Trophoblast cell (in vitro differentiated cells and primary cell): ENCODE data around the gene LY9.
A peak's percentile ranks its signal among the peaks of the same experiment; 100 is the strongest.

Experiments used
- DNase-seq, 2 donors: peaks; one replicate each; pipeline ENCODE4 v3.0.0-alpha.2; 2016
- H2AFZ ChIP-seq: 2 replicates; pipeline ENCODE4 v1.6.1; 2013; ENCODE audit warnings: low read length, moderate library complexity, mild to moderate bottlenecking; ENCODE audit not compliant: insufficient read depth, poor library complexity
- H2AK5ac ChIP-seq: 2 replicates; pipeline ENCODE4 v1.6.1; 2013; ENCODE audit warnings: mild to moderate bottlenecking, low read length
- H2BK120ac ChIP-seq: 2 replicates; pipeline ENCODE4 v1.6.1; 2013; ENCODE audit warnings: low read length, mild to moderate bottlenecking, moderate library complexity; ENCODE audit not compliant: insufficient read depth, poor library complexity
- H2BK12ac ChIP-seq: 2 replicates; pipeline ENCODE4 v1.6.1; 2013; ENCODE audit warnings: mild to moderate bottlenecking, low read length, moderate library complexity
- H2BK5ac ChIP-seq: 2 replicates; pipeline ENCODE4 v1.6.1; 2013; ENCODE audit warnings: low read length, low read depth, moderate library complexity, mild to moderate bottlenecking; ENCODE audit not compliant: poor library complexity
- H3K14ac ChIP-seq: 2 replicates; pipeline ENCODE4 v1.6.1; 2013; ENCODE audit warnings: mild to moderate bottlenecking, low read length
- H3K18ac ChIP-seq: 2 replicates; pipeline ENCODE4 v1.6.1; 2013; ENCODE audit warnings: mild to moderate bottlenecking, low read length
- H3K23ac ChIP-seq: 2 replicates; pipeline ENCODE4 v1.6.1; 2013; ENCODE audit warnings: low read length
- H3K27ac ChIP-seq: 2 replicates; pipeline ENCODE4 v1.5.1; 2013; ENCODE audit warnings: low read depth, mild to moderate bottlenecking, inconsistent platforms, low read length, moderate library complexity
- H3K27me3 ChIP-seq: 2 replicates; pipeline ENCODE4 v1.6.1; 2013; ENCODE audit warnings: inconsistent platforms, mild to moderate bottlenecking, low read length, moderate library complexity; ENCODE audit not compliant: insufficient read depth
- H3K36me3 ChIP-seq, 2 experiments: 1 replicate in 1 of 2; 2 replicates in 1 of 2; pipeline ENCODE4 v1.6.1; 2013; ENCODE audit warnings: low read length in 2 of 2, mild to moderate bottlenecking in 2 of 2, moderate library complexity in 1 of 2; ENCODE audit not compliant: insufficient read depth in 2 of 2, control insufficient read depth in 1 of 2
- H3K4ac ChIP-seq: 2 replicates; pipeline ENCODE4 v1.6.1; 2013; ENCODE audit warnings: low read depth, mild to moderate bottlenecking, low read length, moderate library complexity
- H3K4me1 ChIP-seq, 2 experiments: 1 replicate in 1 of 2; 2 replicates in 1 of 2; pipeline ENCODE4 v1.6.1; 2013; ENCODE audit warnings: low read length in 2 of 2, mild to moderate bottlenecking in 2 of 2, moderate library complexity in 1 of 2; ENCODE audit not compliant: insufficient read depth in 2 of 2, control insufficient read depth in 1 of 2
- H3K4me2 ChIP-seq: 2 replicates; pipeline ENCODE4 v1.6.1; 2013; ENCODE audit warnings: inconsistent platforms, mild to moderate bottlenecking, low read length, moderate library complexity
- H3K4me3 ChIP-seq: 2 replicates; pipeline ENCODE4 v1.5.1; 2013; ENCODE audit warnings: mild to moderate bottlenecking, low read depth, low read length, inconsistent platforms
- H3K79me1 ChIP-seq: one replicate; pipeline ENCODE4 v1.6.1; 2013; ENCODE audit warnings: low read length
- H3K79me2 ChIP-seq: 2 replicates; pipeline ENCODE4 v1.6.1; 2013; ENCODE audit warnings: low read length, mild to moderate bottlenecking; ENCODE audit not compliant: control insufficient read depth, insufficient read depth, poor library complexity
- H3K9ac ChIP-seq: 2 replicates; pipeline ENCODE4 v1.6.1; 2013; ENCODE audit warnings: mild to moderate bottlenecking, low read length
- H3K9me3 ChIP-seq: 2 replicates; pipeline ENCODE4 v1.6.1; 2013; ENCODE audit warnings: low read depth, mild to moderate bottlenecking, control low read depth, inconsistent platforms, low read length; ENCODE audit not compliant: insufficient read depth
- H4K12ac ChIP-seq: 2 replicates; pipeline ENCODE4 v1.6.1; 2013; ENCODE audit warnings: low read depth, mild to moderate bottlenecking, low read length, moderate library complexity
- H4K8ac ChIP-seq: 2 replicates; pipeline ENCODE4 v1.6.1; 2013; ENCODE audit warnings: low read depth, mild to moderate bottlenecking, low read length, moderate library complexity
- H4K91ac ChIP-seq: one replicate; pipeline ENCODE4 v1.6.1; 2013; ENCODE audit warnings: low read depth, mild to moderate bottlenecking, low read length, moderate library complexity
- WGBS: extraction: QIAGEN DNeasy Blood & Tissue Kit; methylation state at CpG from one replicate; pipeline ENCODE4 v1.1.7; 2013; ENCODE audit warnings: missing lambda C conversion rate; ENCODE audit not compliant: insufficient read length, insufficient coverage; ENCODE audit errors: extremely low coverage; 5-methylcytosine and 5-hydroxymethylcytosine counted together

LY9 gene

DNA sequence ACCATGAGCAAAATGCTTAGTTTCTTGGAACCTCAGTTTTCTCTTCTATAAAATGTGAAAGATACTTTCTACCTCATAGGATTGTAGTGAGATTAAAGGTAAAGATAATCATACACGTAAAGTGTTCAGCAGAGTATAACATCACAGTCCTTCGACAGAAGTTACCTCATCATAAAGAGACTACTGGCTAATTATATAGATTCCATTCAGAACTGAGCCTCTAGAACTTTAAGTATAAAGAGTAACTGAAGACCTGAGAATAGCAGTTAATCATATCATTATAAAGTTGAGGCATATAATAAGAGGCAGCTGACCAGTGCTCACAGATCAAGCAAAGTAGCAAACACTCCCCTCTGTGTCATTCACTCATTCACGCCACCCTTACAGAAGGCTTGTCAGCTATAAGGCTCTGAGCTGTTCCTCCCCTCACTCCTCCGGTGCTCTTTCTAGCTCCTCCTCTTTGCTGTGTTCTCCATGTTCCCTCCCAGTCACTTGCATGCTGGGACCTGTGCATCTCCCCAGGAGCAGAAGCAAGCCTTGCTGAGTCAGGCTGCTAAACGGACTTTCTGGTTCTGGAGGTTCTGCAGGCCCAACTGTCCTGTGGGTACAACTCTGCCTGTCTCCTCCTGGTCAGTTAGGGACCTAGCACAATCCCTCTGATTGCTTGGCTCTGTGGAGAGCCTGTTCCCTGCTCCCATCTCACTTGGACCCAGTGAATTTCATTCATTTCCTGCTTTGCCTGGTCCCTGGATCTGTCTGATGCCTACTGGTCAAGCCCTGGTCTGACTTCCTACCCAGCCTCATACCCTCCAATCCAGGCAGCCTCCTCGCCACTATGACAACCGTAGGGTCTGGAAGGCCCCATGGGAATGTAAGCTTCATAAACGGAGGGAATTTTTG, 28.3 kb upstream of the LY9 start:
- no peak overlapping the region for H3K9ac ChIP-seq
- no peaks in the 10 kb centered on the region for H3K36me3 ChIP-seq
- no peak overlapping the region for H4K91ac ChIP-seq
- DNase-seq = no peak
- H3K79me2 ChIP-seq = no peaks in the 10 kb centered on the region
- H3K79me1 ChIP-seq = peaks cover 2% of the 10 kb centered on the region
- H2AFZ ChIP-seq = no peak overlapping the region
- no peak overlapping the region for H2BK120ac ChIP-seq
- no peak overlapping the region for H3K27ac ChIP-seq
- no peak overlapping the region for H3K4me3 ChIP-seq
- no peaks in the 10 kb centered on the region for H3K9me3 ChIP-seq
- H3K4ac ChIP-seq = no peak overlapping the region
- no peak overlapping the region for H3K4me2 ChIP-seq
- H3K23ac ChIP-seq = no peak overlapping the region
- H4K8ac ChIP-seq = peak overlapping the region; percentile 62
- peak overlapping the region; percentile 25 for H3K14ac ChIP-seq
- H2AK5ac ChIP-seq = no peak overlapping the region
- peak overlapping the region; percentile 56 for H3K18ac ChIP-seq
- H4K12ac ChIP-seq = no peak overlapping the region
- H2BK12ac ChIP-seq = peak overlapping the region; percentile 63
- H3K27me3 ChIP-seq = no peaks in the 10 kb centered on the region
- peaks cover 6 to 9% of the 10 kb centered on the region in 2 experiments for H3K4me1 ChIP-seq
- no CpG with 5 or more reads among the region's 8 CpGs for WGBS
- no peak overlapping the region for H2BK5ac ChIP-seq

DNA sequence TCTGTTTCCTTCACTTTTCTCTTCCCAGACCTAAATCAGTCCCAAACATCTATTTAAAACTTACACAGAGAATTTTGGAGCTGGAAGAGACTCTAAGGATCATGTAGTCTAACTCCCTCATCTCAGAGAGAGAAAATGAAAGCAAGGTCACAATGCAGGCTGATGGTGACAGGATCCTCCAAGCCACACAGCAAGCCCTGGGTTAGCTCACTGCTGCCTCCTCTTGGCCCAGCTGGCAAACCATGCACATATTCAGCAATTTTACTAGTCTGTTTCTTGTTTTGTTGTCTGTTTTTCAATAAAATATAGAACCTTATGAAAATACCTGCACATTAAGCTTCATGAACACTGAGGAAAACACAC, 27.7 kb upstream of the LY9 start:
- Histone ChIP-seq H3K36me3 (no peaks in the 10 kb centered on the region), H4K8ac (no peak overlapping the region), H3K79me1 (peaks cover 2% of the 10 kb centered on the region), H3K4me1 (peaks cover 6 to 9% of the 10 kb centered on the region in 2 experiments), H4K12ac (no peak overlapping the region), H2BK12ac (no peak overlapping the region), H2AFZ (no peak overlapping the region), H3K4me2 (no peak overlapping the region), H2BK5ac (no peak overlapping the region), H2AK5ac (no peak overlapping the region), H3K23ac (no peak overlapping the region), H3K27me3 (no peaks in the 10 kb centered on the region), H3K18ac (no peak overlapping the region), H3K9ac (no peak overlapping the region), H3K14ac (no peak overlapping the region), H2BK120ac (no peak overlapping the region), H4K91ac (no peak overlapping the region), H3K79me2 (no peaks in the 10 kb centered on the region), H3K27ac (no peak overlapping the region), H3K4me3 (no peak overlapping the region), H3K4ac (no peak overlapping the region), H3K9me3 (no peaks in the 10 kb centered on the region)
- peak; percentile 11 to 65 for DNase-seq

DNA sequence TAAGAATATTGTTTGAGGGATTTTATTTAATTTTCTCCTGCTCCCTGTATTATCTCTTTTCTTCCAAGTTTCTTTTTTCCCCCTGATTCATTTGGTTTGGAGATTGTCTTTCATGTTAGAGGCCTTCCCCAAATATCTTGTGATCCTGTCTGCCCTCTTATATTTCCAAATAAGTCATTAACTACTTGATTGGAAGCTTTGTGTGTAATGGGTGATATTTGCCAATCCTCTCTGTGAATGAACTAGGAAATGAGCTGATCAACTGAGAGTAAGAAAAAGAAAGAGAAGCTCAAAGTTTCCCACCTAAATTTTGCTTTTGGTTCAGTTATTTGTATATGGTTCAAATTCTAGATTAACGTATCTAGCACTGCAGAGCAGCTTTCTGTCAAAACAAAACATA, 23.6 kb upstream of the LY9 start:
- peaks cover 2% of the 10 kb centered on the region for H3K79me1 ChIP-seq
- H2AFZ ChIP-seq = no peak overlapping the region
- H2BK12ac ChIP-seq = no peak overlapping the region
- H3K9me3 ChIP-seq = no peaks in the 10 kb centered on the region
- peaks cover 13 to 15% of the 10 kb centered on the region in 2 experiments for H3K4me1 ChIP-seq
- no peaks in the 10 kb centered on the region for H3K79me2 ChIP-seq
- no peak overlapping the region for H4K8ac ChIP-seq
- no peak overlapping the region for H3K9ac ChIP-seq
- no peak overlapping the region for H3K4me2 ChIP-seq
- no peaks in the 10 kb centered on the region for H3K27me3 ChIP-seq
- H4K91ac ChIP-seq = no peak overlapping the region
- H3K36me3 ChIP-seq = no peaks in the 10 kb centered on the region
- H3K27ac ChIP-seq = no peak overlapping the region
- no peak overlapping the region for H4K12ac ChIP-seq
- H2AK5ac ChIP-seq = no peak overlapping the region
- H3K14ac ChIP-seq = no peak overlapping the region
- no peak overlapping the region for H3K4ac ChIP-seq
- no peak for DNase-seq
- no CpG with 5 or more reads among the region's 1 CpG for WGBS
- H3K18ac ChIP-seq = no peak overlapping the region
- H2BK120ac ChIP-seq = no peak overlapping the region
- H3K4me3 ChIP-seq = no peak overlapping the region
- no peak overlapping the region for H2BK5ac ChIP-seq
- no peak overlapping the region for H3K23ac ChIP-seq

DNA sequence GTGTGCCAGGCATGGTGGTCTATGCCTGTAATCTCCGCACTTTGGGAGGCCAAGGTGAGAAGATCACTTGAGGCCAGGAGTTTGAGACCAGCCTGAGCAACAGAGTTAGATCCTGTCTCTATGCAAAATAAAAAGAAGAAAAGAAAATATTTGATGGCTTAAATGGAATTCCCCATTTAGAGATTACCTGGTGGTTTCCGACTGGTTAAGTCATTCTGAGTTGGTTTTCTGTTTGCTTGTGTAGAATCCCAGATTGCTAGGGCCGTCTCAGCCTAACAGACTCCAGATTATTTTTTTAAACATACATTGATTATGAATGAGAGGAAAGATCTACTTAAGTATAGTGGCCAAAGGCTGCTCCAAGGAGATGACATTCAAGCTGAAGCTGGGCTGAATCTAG, 22.9 kb upstream of the LY9 start:
- Histone ChIP-seq H3K9ac (no peak overlapping the region), H4K91ac (no peak overlapping the region), H3K36me3 (no peaks in the 10 kb centered on the region), H3K18ac (no peak overlapping the region), H3K79me1 (peaks cover 1% of the 10 kb centered on the region), H2BK120ac (no peak overlapping the region), H3K27ac (no peak overlapping the region), H3K4me2 (no peak overlapping the region), H2AFZ (no peak overlapping the region), H3K14ac (no peak overlapping the region), H3K9me3 (no peaks in the 10 kb centered on the region), H2BK5ac (no peak overlapping the region), H2AK5ac (no peak overlapping the region), H3K4ac (no peak overlapping the region), H3K79me2 (no peaks in the 10 kb centered on the region), H3K4me1 (peaks cover 9% of the 10 kb centered on the region in 2 experiments), H3K27me3 (no peaks in the 10 kb centered on the region), H3K4me3 (no peak overlapping the region), H4K12ac (no peak overlapping the region), H3K23ac (no peak overlapping the region), H4K8ac (no peak overlapping the region), H2BK12ac (no peak overlapping the region)
- no peak for DNase-seq
- WGBS = no CpG with 5 or more reads among the region's 3 CpGs
